ENCODE measurements around the gene TLE1.
A peak's percentile ranks its signal among the peaks of the same experiment; 100 is the strongest.

TLE1 gene

DNA sequence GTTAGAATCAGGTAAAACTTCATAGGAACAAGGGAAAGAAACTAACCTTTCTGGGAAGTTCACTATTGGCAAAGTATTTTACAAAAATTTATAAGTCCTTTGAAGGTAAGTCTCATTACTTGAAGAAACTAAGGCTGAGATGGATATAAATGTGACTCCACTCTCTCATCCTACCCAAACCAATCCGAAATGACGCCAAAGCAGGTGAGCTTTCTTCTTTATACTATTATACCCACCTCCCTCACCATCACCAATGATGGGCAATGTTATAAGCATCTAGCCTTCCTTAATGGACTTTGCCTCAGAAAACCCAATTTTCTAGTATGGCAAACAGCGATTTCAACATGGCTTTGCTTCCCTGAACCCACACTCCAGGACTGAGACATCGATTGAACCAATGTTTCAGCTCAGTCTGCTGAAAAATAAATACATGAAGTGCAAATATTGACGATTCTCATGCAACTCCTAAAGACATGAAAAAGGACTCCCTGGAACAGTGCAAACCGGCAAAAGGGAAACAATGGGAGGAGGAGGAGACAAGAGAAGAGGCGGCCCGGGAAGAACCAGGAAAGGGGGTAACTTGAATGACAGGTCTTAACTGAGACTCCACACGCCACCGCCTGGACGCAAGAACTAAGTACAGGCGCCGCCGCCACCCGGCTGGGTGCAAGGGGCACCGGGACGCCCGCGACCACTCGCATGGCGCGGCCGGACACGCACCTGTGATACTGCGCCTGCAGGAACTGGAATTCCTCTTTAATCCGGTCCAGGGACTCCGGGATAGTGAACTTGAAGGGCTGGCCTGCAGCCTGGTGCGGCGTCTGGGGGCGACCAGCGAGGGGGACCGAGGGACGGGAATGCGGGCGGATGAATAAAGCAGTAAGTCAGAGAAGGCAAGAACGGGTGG, 2.5 kb downstream of the TLE1 start:
- DNase-seq = peak; percentile 90

DNA sequence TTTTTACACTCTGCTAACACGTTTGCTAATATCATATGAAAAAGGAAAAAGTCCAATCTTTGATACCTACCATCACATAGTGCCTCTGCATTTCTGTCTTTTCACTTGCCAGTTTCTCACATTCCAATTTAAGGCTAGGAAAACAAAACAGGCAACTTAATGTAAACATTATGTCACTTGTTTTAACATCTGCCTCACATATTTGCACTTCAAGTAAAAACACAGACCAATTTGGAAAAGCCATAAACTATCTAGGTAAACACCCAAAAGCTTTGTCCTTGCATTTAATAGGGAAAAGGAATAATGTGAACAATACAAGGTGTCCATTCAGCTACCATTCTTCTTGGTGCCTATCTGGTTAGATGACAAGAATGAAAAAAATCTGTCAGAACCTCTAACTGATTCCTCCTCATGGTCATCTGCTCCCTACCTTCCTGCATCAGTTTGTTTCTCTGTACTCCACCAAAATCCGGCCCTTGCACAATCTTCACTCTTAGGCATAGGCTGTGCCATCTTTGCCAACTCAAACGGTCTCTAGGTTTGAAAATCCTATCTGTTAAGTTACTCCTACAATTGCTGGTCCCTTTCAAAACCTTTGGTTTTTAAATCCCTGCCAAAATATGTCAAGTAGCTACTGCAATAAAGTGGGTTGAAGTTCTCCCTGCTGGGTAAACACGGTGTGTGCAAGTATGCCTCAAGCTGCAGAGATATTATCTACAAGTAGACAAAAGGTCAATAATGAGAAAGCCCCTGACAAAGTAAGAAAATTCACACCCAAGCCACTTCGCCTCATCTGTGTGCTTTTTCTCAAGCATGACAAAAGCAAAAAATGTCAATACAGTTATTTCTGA, 3.4 kb downstream of the TLE1 start:
- DNase-seq = no peak

DNA sequence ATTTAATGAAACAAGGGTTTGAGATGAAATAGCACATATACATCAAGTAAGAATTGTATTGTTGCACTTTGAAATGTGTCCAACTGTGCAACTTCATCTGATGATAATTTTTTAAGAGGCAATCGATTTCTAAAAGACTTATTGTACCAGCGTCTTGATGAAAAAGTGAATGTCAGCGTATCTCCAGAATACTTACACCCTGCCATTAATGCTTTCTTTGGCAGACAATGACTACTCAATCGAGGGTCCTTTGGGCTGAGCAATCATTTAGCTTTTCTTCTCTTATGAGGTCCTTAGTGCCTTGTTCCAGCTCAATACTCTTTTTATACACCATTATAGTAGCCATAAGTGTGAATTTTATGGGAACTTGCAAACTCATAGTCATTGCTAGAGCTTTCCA, 4.7 kb downstream of the TLE1 start:
- no peak for DNase-seq

DNA sequence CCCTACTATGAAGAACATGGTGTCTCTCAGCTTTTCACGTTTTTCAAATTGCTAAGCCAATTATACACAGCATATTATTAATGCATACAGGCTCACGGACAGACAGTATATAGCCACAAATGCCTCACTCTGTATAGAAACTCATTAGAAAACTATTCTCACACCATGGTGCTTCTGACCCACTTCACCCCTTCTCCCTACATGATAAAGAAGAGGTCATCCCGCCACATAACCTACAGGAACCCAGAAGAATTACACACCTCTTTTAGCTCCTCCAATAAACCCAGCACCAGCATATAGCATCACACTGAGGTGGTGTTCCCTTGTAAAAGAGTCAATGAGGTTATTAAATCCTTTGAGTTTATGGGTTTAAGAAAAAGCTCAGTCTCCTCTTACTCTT, 5.6 kb downstream of the TLE1 start:
- no peak for DNase-seq

DNA sequence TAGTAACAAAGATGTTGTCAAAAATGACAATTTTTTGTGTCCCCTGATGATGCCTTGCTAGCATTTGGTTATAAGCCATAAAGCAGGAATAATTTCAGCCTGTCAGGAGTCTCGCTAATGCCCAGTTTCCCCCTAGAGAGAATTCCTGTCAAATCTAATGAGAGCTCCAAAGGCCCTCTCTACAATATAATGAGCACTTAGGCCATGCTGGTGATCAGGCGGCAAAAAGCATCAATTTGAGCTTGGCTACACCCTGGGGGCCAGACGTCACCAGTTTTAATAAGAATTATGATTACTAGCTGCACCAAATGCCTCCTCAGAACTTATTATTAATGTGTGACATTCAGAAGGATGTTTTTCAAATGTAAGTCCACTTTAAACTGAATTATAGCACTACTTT, 6.1 kb downstream of the TLE1 start:
- no peak for DNase-seq

DNA sequence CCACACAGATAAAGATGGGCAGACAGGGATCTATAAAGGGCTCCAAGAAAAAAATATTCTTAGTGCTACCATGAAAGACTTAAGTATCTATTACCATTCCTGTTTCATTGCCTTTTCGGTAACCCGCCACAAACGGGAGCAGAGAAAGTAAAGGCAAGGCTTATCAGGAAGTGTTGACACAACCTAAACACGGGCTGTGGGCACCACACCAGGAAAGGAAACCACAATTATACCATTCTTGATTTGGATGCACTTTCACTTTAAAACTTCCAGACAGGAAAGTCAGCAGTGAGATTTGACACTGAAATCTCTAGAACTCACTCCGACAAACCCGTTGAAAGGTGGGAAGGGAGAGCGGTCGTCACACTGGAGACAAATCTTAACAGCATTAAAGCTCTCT, 6.5 kb downstream of the TLE1 start:
- no peak for DNase-seq

DNA sequence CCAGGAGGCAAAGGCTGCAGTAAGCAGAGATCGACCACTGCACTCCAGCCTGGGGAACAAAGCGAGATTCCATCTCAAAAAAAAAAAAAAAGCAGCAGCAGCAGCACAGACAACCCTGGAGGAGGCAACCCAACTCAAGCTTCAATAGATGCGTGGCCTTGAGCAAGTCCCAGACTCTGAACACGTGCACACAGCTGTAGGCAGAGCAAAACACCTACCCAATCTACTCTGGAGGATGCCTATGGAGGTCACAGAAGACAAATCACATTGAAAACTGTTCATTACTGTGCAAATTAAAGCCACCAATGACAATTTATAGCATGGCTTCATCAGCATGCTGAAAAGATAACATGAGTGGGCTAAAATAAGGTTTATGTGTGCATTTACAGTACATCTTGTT, 7.2 kb downstream of the TLE1 start:
- no peak for DNase-seq

DNA sequence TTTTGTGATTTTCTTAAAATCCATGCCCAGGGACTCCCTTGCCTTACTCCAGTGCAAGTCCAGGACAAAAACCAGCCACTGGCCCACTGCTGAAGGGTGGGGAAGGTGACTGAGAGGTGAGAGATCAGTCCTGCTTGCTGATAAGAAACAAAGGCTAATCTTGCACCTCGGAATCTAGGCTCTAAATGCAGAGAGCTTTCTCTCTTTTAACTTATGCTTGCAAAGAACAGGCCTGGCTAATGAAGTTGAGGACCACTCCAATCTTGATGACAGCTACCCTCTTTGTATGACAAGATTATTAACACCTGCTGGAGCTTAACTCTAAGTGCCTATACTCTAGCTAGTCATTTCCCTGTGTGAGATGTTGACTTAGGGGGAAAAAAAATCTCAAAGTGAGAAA, 8.8 kb downstream of the TLE1 start:
- no peak for DNase-seq

DNA sequence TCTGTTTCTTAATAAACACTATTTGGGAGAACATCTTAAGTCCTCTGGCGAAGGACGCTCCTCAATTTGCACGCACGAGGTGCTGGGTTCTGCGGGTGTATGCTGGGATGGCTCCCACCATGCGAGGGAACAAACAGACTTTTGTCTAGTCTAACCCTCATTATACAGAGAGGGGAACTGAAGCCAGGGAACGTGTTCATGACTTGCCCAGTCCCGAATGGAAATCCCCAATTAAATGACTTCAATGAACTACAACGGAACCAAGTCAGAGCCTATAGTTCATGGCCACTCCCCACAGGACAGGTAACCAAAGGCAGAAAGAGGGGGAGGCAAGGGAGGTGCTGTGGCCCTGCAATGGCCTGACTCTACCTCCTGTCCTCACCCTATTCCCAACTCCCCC, 9.3 kb downstream of the TLE1 start:
- DNase-seq = no peak

DNA sequence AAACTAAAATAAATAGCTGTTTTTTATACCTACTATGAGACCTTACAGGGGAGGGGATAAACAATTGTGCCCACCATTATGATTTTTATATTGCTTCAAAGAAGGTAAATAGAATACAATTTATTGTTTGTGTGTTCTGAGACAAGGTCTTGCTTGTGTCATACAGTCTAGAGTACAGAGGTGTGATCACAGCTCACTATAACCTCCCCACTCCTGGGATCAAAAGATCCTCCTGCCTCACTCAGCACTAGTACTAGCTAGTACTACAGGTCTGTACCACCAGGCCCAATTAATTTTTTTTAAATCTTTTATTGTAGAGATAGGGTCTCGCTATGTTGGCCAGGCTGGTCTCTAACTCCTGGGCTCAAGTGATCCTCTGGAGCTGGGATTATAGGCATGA, 11.3 kb downstream of the TLE1 start:
- no peak for DNase-seq

DNA sequence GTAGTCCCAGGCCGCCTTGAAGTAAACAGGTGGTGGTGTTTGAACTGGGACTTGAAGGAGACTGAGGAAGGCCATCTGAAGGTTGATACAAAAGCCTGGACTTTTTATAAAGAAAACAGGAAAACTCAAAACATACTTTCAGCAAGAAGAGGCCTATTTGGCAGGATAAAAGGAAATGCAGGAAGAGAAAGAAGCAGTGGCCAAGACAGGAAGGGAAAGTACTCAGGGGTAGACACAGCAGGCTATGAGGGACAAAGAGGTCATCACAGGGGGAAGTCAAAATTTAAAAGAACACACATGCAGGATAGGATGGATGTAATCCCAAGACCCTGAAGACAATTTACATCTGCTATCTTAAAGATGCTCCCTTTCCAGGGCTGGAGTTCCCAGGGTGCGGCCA, 13.0 kb downstream of the TLE1 start:
- DNase-seq = no peak

DNA sequence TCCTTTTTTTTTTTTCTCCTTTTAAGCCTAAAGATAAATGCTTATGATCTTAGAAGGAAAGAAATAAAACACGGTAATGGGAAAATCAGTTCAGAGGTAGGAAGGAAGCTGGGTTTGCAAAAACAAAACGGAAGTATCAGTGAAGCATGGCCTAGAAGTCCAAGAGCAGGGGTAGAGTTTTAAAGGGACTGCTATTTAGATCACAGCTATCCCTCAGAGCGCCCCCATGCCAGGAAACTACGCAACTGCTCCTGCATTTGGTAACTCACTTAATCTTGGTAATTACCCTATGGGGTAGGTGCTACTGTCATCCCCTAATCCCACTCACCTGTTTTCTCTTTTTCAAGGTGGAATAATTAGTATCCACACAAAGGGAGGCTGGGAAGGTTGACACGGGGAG, 16.0 kb downstream of the TLE1 start:
- no peak for DNase-seq

DNA sequence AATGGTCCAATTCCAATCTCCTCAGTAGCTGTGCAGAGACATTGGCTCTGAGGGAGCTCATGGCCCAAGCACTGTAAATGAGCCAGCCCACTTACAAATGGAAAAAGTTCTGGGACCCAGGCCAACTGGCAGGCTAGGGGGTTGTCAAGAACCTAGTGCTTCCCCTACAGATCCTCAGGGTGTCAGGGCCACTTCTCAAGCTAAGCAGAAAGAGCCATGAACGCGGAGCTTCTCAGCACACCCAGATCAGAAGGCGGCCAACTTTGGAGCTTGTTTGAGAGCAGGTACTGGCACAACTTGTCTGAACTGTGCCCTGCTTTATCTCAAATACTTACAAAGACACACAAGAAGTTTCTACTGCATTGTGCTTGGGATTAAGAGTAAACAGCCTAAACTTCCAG, 17.5 kb downstream of the TLE1 start:
- peak; percentile 96 for DNase-seq

DNA sequence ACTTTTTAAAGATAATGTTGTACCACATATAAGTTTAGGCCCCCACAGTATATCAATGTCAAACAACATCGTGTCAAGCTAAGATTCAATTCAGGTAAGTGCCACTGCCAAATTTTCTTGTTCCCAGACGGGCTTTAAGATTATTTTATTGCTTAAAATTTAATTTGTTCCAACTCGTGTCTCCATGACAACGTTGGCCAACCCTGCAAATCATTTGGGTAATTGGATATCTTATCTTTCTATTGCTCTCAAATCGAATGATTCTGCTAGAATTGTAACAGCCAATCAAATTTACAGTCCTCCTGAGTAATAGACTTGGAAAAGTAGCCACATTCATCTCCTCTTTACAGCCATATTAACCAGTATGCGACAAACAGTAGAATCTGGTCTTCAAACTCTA, 19.5 kb downstream of the TLE1 start:
- no peak for DNase-seq

DNA sequence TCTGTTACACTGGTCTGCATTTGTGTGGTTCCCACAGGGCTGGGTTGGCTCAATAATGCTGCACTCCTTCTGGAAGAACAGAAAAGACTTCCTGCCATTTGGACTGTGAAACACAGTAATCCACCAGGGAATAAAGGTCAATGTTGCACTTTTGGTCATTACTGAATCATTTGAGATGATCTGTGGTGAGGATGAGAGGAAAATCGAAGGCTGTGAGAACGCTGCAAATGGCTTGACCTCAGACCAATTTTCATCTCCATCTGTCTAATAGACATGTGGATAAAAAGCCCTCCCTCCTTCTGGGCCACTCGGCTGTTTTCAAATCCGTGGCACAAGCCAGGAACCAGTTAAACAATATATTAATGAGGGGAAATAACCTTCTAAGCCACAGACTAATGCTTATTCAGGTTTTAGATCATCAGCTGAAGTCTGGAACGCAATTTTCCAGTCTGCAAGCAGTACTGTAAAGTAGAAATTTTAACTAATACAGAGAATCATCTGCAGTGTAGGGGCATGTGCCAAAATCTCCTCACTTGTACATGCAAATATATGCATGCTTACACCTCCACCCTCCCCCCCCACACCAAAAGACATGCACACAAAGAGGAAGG, 20.2 kb downstream of the TLE1 start:
- peak; percentile 67 for DNase-seq

DNA sequence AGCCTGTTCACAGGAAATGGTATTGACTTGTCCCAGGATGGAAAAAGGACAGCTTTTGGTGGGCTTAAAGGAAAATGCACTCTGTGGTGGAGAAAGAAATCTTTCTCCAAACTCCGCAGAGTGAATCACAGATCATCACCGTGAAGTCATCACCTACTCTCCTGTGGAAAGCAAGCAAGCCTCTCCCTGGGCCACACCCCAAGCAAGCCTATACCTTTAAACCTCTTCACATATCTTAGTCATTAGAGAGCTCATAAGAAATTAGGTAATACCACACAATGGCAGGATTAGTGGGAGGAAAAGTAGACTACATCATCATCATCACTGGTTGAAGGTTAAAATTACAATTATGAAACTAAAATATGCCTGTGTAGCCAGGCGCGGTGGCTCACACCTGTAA, 23.2 kb downstream of the TLE1 start:
- no peak for DNase-seq

DNA sequence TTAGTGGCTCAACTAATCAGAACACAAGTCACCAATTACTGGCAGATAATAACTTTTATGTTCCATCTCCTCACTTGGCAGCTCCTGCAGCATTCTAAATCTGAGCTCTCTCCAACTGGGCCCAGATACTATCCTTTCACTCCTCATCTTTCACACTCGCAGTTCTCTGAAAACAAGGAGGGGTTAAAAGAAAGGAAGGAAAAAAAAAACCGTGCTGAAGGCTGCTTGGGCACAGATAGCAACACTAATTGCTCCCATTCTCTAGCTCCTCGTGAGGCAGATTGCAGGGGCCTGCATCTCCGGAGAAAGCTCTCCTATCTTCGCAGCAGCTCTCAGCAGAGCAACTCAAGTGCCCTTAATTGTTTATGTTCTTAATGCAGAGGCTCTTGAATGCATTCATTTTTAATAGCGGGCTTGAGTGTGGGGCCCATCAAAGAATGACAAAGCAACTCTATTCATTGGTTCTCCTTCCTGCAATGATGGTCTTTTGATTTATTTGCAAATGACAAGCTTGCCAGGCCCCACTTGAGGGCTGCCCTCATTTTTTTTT, 23.9 kb downstream of the TLE1 start:
- DNase-seq = no peak

DNA sequence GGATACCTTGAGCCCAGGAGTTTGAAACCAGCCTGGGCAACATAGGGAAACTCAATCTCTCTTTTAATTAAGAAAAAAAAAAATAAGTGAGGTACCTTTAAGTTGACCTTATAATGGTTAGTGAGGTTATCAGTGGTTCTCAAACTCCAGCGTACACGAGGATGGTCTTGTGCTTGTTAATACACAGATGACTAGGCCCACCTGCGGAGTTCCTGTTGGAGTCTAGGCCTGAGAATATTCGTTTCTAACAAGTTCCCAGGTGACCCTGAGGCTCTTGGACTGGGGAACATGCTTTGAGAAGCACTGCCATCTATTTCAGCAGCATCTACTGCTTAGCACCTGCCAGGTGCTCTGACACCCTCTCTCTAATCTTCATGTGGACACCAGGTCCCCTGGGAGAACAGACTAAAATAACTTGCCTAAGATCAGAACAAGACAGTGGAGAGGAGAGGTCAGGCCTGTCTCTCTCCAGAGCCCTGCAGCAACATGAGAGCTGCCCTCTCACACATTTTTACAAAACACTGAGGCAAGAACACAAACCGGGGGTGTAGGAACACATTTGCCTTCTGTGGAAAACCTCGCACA, 24.6 kb downstream of the TLE1 start:
- DNase-seq = no peak

DNA sequence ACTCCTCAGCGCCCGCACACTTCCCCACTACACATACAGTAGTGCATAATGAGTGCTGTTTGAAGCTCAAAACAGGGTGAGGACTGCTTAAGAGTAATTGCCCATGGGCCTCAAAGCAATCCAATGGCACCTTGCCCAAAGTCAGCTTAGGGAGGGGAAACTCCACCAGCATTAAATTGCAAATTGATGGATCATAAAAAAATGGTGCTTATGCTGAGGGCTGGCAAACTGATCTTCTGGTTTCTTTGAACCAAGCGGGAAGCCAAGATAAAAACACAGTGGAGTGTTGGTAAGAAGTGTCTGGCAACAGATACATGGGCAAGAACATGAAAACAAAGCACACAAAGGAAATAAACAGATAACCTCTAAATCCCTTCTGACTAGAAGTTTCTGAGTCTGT, 28.0 kb downstream of the TLE1 start:
- no peak for DNase-seq

DNA sequence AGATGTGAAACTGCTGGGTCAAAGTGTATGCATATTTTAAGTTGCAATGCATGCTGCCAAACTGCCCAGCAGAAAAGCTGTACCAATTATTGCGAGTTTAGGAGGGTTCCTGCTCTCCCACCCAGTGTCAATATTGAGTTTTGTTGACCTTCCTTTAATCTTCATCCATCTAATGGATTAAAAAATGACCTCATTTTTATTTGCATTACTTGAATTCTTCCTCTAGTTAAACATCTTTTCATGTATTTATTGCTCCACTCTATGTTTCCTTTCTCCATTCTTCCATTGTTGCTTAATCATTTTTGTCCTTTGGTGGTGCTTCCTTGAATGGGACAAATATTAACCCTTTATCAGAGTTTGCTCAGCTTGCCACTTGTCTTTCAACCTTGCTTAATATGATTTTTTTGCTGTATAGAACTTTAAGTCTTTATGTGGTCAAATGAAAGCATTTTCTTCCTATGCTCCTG, 32.4 kb downstream of the TLE1 start:
- DNase-seq = no peak

DNA sequence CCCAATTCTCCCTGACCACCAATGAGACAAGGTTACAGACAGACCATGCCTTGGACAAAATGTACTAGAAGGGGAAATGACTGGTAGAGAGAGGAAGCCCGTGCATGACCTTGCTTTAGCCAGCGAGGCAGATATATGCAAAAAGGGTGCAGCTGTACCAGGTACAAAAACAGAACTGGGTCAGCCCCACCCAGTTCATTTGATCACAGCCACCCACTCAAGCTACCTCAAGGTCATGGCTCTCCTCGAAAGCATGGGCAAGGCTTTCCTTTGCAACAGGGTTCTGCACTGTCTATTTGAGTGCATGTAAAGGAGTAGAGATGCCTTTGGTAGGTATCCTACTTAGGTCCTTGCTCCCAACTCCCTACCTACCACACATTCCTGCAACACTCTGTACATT, 33.3 kb downstream of the TLE1 start:
- DNase-seq = no peak

DNA sequence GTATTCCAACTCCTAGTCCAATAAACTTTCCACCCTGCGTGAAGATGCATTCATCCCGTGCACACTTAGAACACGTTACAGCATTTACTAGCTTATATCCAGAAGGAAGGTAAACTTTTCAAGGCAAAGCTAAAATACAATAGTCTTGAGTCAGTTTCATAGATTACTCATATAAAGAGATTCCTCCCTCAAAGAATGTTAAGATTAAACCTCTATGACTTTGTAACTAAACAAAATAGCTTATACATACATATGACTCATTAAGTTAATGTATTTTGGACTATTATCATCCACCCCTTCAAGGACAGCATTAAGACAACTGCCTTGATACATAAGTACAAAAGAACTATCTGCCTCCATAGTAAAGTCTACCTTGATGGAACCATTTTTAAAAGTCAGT, 36.1 kb downstream of the TLE1 start:
- no peak for DNase-seq
